ENCODE data around the gene LRRC32. TPM values are rescaled to one million over a fixed set of nuclear protein-coding genes. Genes with fewer than 3 reads are reported as not detected.

LRRC32 gene
- total RNA-seq, 1 experiment from 2014 or later: 0.46 TPM

GRCh38 chr11:76674517-76675400 is 4.2 kb upstream of the LRRC32 start:
- H3K23me2 ChIP-seq (ENCODE audit: insufficient read length, low read depth, low read length, poor library complexity, severe bottlenecking): no peaks in the 10 kb centered on the region
- no peak overlapping the region for H2BK12ac ChIP-seq (ENCODE audit: insufficient read length, low read depth, low read length)
- peak; percentile 47 for TF ChIP-seq CTCF (conservative IDR thresholded peaks at IDR 0.05)
- H3K27me3 ChIP-seq (ENCODE audit: insufficient read depth, low read length): peaks cover under 1% of the 10 kb centered on the region; the same call in 1 of the 2 replicates
- no peak overlapping the region for H2AK5ac ChIP-seq (ENCODE audit: insufficient read length, low read length)
- no peak overlapping the region for H3K18ac ChIP-seq (ENCODE audit: insufficient read length, low read depth, low read length)
- no peak overlapping the region for H3T11ph ChIP-seq (ENCODE audit: low read length)
- no peak overlapping the region for H2BK20ac ChIP-seq (ENCODE audit: low read depth, low read length, poor library complexity, severe bottlenecking)
- no CpG with 5 or more reads among the region's 14 CpGs for WGBS (ENCODE audit: extremely low coverage, insufficient read length, low lambda C conversion rate)
- H3K9me3 ChIP-seq (ENCODE audit: control insufficient read depth, low read depth, low read length): no peaks in the 10 kb centered on the region
- no peak overlapping the region for H4K8ac ChIP-seq (replicated peaks; ENCODE audit: insufficient read length, low read depth, low read length)
- no peak overlapping the region for H3K56ac ChIP-seq (ENCODE audit: insufficient read length, low read depth, low read length)
- no peak for DNase-seq
- H3K9ac ChIP-seq (ENCODE audit: extremely low read depth, insufficient read length, low read length): no peak overlapping the region
- H2BK5ac ChIP-seq (ENCODE audit: insufficient read length, low read length): no peak overlapping the region
- no peak overlapping the region for H3K23ac ChIP-seq (ENCODE audit: insufficient read length, low read depth, low read length)
- H3K79me1 ChIP-seq (ENCODE audit: insufficient read depth, low read depth, low read length, poor library complexity, severe bottlenecking): no peaks in the 10 kb centered on the region
- H4K20me1 ChIP-seq (ENCODE audit: control insufficient read depth, insufficient read depth, insufficient read length): no peaks in the 10 kb centered on the region
- H3K14ac ChIP-seq (ENCODE audit: insufficient read depth, low read length): no peak overlapping the region
- no peak overlapping the region for H3K4ac ChIP-seq (ENCODE audit: low read depth, low read length)
- no peak overlapping the region for H2AFZ ChIP-seq (ENCODE audit: low read length)
- Mint-ChIP-seq H3K4me3 (no peak overlapping the region), H3K27ac (no peak overlapping the region), H3K4me1 (peaks cover 2 to 9% of the 10 kb centered on the region in 2 experiments; a peak in 3 of 4 replicates), H3K9me3 (no peaks in the 10 kb centered on the region), H3K36me3 (ENCODE audit: insufficient read depth in 1 of 3, low read depth in 3 of 3) (no peaks in the 10 kb centered on the region), H3K27me3 (ENCODE audit: low read depth) (peaks cover 23% of the 10 kb centered on the region)
- H2BK15ac ChIP-seq (ENCODE audit: low read depth, low read length): no peak overlapping the region
- no peak overlapping the region for H3K27ac ChIP-seq (ENCODE audit: insufficient read length, low read depth, low read length)
- H4K5ac ChIP-seq (ENCODE audit: insufficient read length, low read depth, low read length): no peak overlapping the region
- no peaks in the 10 kb centered on the region for H3K79me2 ChIP-seq (ENCODE audit: insufficient read depth, low read length)
- H3K4me1 ChIP-seq (ENCODE audit: insufficient read depth, low read length): no peaks in the 10 kb centered on the region
- no peak overlapping the region for H3K4me2 ChIP-seq (ENCODE audit: insufficient read depth, insufficient read length, low read length)
- H4K91ac ChIP-seq (ENCODE audit: insufficient read length, low read depth, low read length): no peak overlapping the region
- no peak overlapping the region for H2BK120ac ChIP-seq (ENCODE audit: low read depth, low read length, poor library complexity, severe bottlenecking)

Measured in H9 (cell line).